Body of pancreas (tissue), 4 donors: Measurements from ENCODE around the gene CEP85L.

Experiments used
- CTCF ChIP-seq, 7 experiments: fragments of 450-650 bp in 4 of 7; fragments of 200-600 bp in 3 of 7; sonication (generic) in 3 of 7; IDR thresholded peaks; one replicate each; pipeline ENCODE4 v1.5.1; 2016 to 2019; ENCODE audit warnings: antibody characterized with exemption in 7 of 7
- POLR2A ChIP-seq, 3 donors: fragments of 450-650 bp; IDR thresholded peaks; one replicate each; pipeline ENCODE4 v1.6.1; 2016; ENCODE audit warnings: antibody characterized with exemption in 3 of 3, mild to moderate bottlenecking in 2 of 3

GRCh38 chr6:118558464-118559217 lies 92.8 kb downstream of the CEP85L start:
- TF ChIP-seq CTCF (IDR thresholded peaks at IDR 0.05) = no peak
- no peak for TF ChIP-seq POLR2A (IDR thresholded peaks at IDR 0.05)
